GM18505 (cell line): Measurements from ENCODE around the gene TADA2B.
"Not testable (repeated sequence)": the region's sequence is repeated elsewhere in the genome, so short reads cannot be mapped to it uniquely, and the experiment has no call there.

ENCODE experiments used
- ATAC-seq: cut with Tn5 transposase; IDR thresholded peaks from one replicate; pipeline ENCODE4 v1.9.1; 2021; ENCODE audit not compliant: unreplicated experiment
- POLR2A ChIP-seq: IDR thresholded peaks from 4 replicates; pipeline ENCODE4 v1.6.1; 2011; ENCODE audit warnings: borderline replicate concordance; ENCODE audit not compliant: insufficient read depth, insufficient read length; ENCODE audit errors: extremely low read depth

TADA2B gene

GRCh38 chr4:7075962-7076695 lies 33.0 kb downstream of the TADA2B start:
- no peak for ATAC-seq
- no peak for TF ChIP-seq POLR2A

DNA sequence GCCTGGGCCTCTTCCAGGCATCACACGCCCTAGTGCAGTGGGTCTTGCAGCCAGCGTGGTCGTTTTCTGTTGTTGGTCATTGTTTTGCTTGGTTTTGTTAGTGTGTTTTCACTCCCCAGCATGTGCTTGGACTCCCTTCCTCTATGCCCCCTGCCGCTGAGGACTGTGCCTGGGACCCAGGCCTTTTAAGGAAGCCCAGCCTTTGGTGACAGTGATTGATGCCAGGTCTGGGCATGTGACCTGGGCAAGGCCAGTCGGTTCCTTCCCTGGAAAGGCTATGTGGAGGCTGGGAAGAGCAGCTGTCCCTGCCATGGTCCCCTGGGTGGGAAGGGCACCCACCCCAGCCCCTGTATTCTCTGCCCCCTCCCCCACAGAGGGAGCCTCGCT lies 33.5 kb downstream of the TADA2B start:
- no peak for TF ChIP-seq POLR2A
- no peak for ATAC-seq

GRCh38 chr4:7077371-7077770 lies 34.2 kb downstream of the TADA2B start:
- no peak for TF ChIP-seq POLR2A
- no peak for ATAC-seq

DNA sequence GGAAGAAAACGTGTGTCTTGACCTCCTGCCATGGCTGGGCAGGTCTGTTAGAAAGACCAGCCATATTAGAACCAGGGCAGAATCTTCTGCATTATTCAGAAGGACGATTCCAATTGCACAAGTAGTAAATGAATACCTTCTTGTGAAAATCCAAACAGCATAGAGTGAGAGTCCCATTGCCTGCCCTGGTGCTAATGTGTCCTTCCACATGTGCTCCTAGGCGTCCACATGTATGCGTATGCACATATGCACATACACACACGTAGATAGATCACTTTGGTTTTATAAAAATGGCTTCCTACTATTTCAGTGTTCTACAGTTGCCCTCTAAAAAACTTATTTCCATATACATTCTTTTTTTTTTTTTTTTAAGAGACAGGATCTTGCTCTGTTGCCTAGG lies 34.9 kb downstream of the TADA2B start:
- ATAC-seq: no peak
- no peak for TF ChIP-seq POLR2A

DNA sequence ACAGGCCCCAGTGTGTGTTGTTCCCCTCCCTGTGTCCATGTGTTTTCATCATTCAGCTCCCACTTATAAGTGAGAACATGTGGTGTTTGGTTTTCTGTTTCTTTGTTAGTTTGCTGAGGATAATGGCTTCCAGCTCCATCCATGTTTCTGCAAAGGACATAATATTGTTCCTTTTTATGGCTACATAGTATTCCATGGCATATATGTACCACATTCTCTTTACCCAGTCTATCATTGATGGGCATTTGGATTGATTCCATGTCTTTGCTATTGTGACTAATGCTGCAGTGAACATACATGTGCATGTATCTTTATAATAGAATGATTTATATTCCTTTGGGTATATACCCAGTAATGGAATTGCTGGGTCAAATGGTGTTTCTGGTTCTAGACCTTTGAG lies 36.3 kb downstream of the TADA2B start:
- ATAC-seq: not testable (repeated sequence)

- ATAC-seq: not testable (repeated sequence)
Observed at GRCh38 chr4:7079909-7080308, 36.7 kb downstream of the TADA2B start.

- TF ChIP-seq POLR2A: no peak
- no peak for ATAC-seq
Observed at GRCh38 chr4:7083597-7084563, 40.7 kb downstream of the TADA2B start.

GRCh38 chr4:7084564-7084961 lies 41.4 kb downstream of the TADA2B start:
- ATAC-seq: not testable (repeated sequence)

DNA sequence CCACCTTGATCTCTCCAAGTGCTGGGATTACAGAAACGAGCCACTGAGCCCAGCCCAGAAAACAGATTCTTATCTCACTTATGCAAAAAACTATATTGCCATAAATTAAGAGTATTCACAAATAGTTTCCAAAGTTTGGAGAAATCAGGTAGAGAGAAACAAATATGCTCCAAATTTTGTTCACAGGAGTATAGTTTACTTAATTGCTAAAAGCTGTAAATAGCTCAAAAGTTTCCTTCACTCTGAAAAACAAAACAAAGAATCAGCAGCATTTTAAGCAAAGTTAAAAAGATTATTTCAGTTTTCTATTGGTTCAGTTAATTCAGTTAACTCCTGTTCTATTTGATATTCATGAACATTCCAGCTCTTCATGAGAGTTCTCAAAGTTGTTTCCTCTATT lies 43.2 kb downstream of the TADA2B start:
- TF ChIP-seq POLR2A: no peak
- ATAC-seq: no peak

- TF ChIP-seq POLR2A: no peak
- ATAC-seq: no peak
Observed at GRCh38 chr4:7087036-7087435, 43.9 kb downstream of the TADA2B start.

DNA sequence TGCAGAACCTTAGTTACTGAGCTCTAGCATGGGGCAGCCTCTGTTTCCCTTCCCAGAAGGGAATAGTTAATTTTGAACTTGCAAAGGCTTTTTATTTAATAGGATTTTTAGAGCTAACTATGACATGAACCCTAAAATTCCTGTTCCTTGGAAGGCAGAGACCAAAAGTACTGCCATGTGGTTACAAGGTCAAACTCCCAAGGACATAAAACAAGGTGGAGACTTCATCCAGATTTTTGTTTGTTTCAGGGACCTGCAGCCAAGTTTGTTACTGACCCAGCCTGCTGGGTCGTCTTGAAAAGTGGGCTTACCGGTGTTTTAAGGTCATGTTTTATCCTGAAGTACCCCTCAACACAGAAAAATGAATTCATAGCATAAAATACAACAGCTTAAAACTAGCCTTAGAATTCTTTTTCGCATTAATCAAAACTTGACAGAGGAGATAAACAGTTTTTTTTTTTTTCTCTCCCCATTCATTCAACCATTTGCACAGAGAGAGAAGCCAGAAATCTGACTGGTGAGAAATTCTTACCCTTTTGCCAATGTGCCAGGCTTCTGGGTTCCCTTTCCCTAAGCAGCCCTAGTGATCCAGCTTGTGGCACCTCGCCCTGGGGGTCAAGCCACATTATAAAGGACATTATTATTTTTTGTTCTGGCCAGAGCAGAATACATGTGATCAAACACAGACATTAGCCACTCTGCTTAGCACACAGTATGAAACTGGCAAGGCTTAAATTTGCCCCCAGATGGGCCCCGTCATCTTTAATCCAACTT lies 46.2 kb downstream of the TADA2B start:
- ATAC-seq: no peak
- no peak for TF ChIP-seq POLR2A

GRCh38 chr4:7092026-7092425 lies 48.9 kb downstream of the TADA2B start:
- no peak for ATAC-seq
- TF ChIP-seq POLR2A: no peak

GRCh38 chr4:7094916-7095315 lies 51.7 kb downstream of the TADA2B start:
- ATAC-seq: no peak
- TF ChIP-seq POLR2A: no peak
